HepG2 (cell line): Measurements from ENCODE around the gene MSI2. TPM values are rescaled to one million over a fixed set of nuclear protein-coding genes. Genes with fewer than 3 reads are reported as not detected.

Experiments used
- BORCS8-MEF2B ChIP-seq: sonication (generic); formaldehyde crosslinking; IDR thresholded peaks from 2 replicates; pipeline ENCODE4 v1.8.0; 2022; ENCODE audit warnings: mild to moderate bottlenecking, missing genetic modification reagents
- CENPT ChIP-seq: sonication (generic); formaldehyde crosslinking; IDR thresholded peaks from 2 replicates; pipeline ENCODE4 v1.8.0; 2022; ENCODE audit warnings: low read depth, mild to moderate bottlenecking, moderate library complexity, missing genetic modification reagents
- GFI1 ChIP-seq: sonication (generic); formaldehyde crosslinking; IDR thresholded peaks from 2 replicates; pipeline ENCODE4 v1.5.0; 2020; ENCODE audit warnings: missing genetic modification reagents, mild to moderate bottlenecking, borderline replicate concordance
- GTF2F1 ChIP-seq: fragments of 150-350 bp; IDR thresholded peaks from 2 replicates; pipeline ENCODE4 v1.6.1; 2014; ENCODE audit warnings: low read length
- HES4 ChIP-seq: sonication (generic); formaldehyde crosslinking; IDR thresholded peaks from 2 replicates; pipeline ENCODE4 v1.9.0; 2021; ENCODE audit warnings: mild to moderate bottlenecking, missing genetic modification reagents, borderline replicate concordance
- HMG20B ChIP-seq: conservative IDR thresholded peaks from 2 replicates; pipeline ENCODE4 v1.6.1; 2016; ENCODE audit warnings: missing genetic modification reagents, missing compliant biosample characterization
- ISX ChIP-seq: sonication (generic); formaldehyde crosslinking; conservative IDR thresholded peaks from 2 replicates; pipeline ENCODE4 v1.5.0; 2020; ENCODE audit warnings: missing genetic modification reagents
- NCOA2 ChIP-seq: sonication (generic); formaldehyde crosslinking; IDR thresholded peaks from 2 replicates; pipeline ENCODE4 v1.8.0; 2022; ENCODE audit warnings: inconsistent platforms
- SSRP1 ChIP-seq: IDR thresholded peaks from 2 replicates; pipeline ENCODE4 v1.6.1; 2016; ENCODE audit warnings: control low read depth
- ZNF207 ChIP-seq: fragments of 450-650 bp; IDR thresholded peaks from 2 replicates; pipeline ENCODE4 v1.6.1; 2016; ENCODE audit warnings: antibody characterized with exemption, borderline replicate concordance
- ZNF564 ChIP-seq: sonication (generic); formaldehyde crosslinking; IDR thresholded peaks from 2 replicates; pipeline ENCODE4 v1.8.1; 2023; ENCODE audit warnings: mild to moderate bottlenecking, missing genetic modification reagents
- ZNF567 ChIP-seq: sonication (generic); formaldehyde crosslinking; IDR thresholded peaks from 2 replicates; pipeline ENCODE4 v1.8.1; 2023; ENCODE audit warnings: mild to moderate bottlenecking, missing genetic modification reagents, borderline replicate concordance
- ZNF850 ChIP-seq: sonication (generic); formaldehyde crosslinking; conservative IDR thresholded peaks from 2 replicates; pipeline ENCODE4 v1.9.0; 2021; ENCODE audit warnings: mild to moderate bottlenecking, missing genetic modification reagents
- ZSCAN12 ChIP-seq: sonication (generic); formaldehyde crosslinking; IDR thresholded peaks from 2 replicates; pipeline ENCODE4 v1.9.0; 2021; ENCODE audit warnings: mild to moderate bottlenecking, missing genetic modification reagents
- polyA plus RNA-seq, 8 experiments: library from polyadenylated mRNA; depleted of rRNA in 3 of 8; stranded (reverse) in 7 of 8; unstranded in 1 of 8; fragments of >200 nt; fragmentation: Illumina TruSeq in 4 of 8; extraction: Trizol in 4 of 8; gene quantifications; 2 replicates each; pipeline versions ENCODE4 v1.2.1 to v1.2.3, GENCODE V29; 2011 to 2016; ENCODE audit warnings: low read depth in 4 of 8, missing spikeins in 1 of 8, mixed read lengths in 1 of 8; ENCODE audit not compliant: insufficient read depth in 1 of 8
- total RNA-seq, 5 experiments: library from RNA; depleted of rRNA; stranded (reverse); fragments of >200 nt; fragmentation: Illumina TruSeq; extraction: Trizol; gene quantifications; 2 replicates each; pipeline ENCODE4 v1.2.3, GENCODE V29; 2016; ENCODE audit warnings: low read depth in 1 of 5
- TF ChIP-seq, protein P1 (sequence below): sonication (generic); formaldehyde crosslinking; conservative IDR thresholded peaks from 2 replicates; pipeline ENCODE4 v1.4.0; 2020; ENCODE audit warnings: mild to moderate bottlenecking, missing genetic modification reagents, moderate library complexity
- TF ChIP-seq, protein P2 (sequence below): sonication (generic); formaldehyde crosslinking; IDR thresholded peaks from 2 replicates; pipeline ENCODE4 v1.4.0; 2020; ENCODE audit warnings: missing genetic modification reagents, mild to moderate bottlenecking, borderline replicate concordance
- TF ChIP-seq, protein P3 (sequence below): sonication (generic); formaldehyde crosslinking; IDR thresholded peaks from 2 replicates; pipeline ENCODE4 v1.4.0; 2020; ENCODE audit warnings: missing genetic modification reagents, borderline replicate concordance
- TF ChIP-seq, protein P4 (sequence below): sonication (generic); formaldehyde crosslinking; IDR thresholded peaks from 2 replicates; pipeline ENCODE4 v1.4.0; 2020; ENCODE audit warnings: missing genetic modification reagents

MSI2 gene
- total and polyA plus RNA-seq, 2 of the 13 experiments (the other 11 are each of a cell fraction or from before 2014, with no cell fraction given): 77.5 to 78.4 TPM

- TF ChIP-seq HMG20B (peak; percentile 91), ZNF207 (no peak), ZSCAN12 (CRISPR knock-in tag) (no peak), CENPT (CRISPR knock-in tag) (no peak), HES4 (no peak), NCOA2 (CRISPR knock-in tag) (peak; percentile 98), ISX (CRISPR knock-in tag) (no peak), ZNF850 (CRISPR knock-in tag) (no peak), GFI1 (CRISPR knock-in tag) (peak; percentile 92), ZNF564 (CRISPR knock-in tag) (peak; percentile 69), BORCS8-MEF2B (CRISPR knock-in tag) (peak; percentile 94), ZNF567 (CRISPR knock-in tag) (no peak), GTF2F1 (0 out of 2 replicates have a peak, but pooled peaks have one; percentile 47), SSRP1 (peak; percentile 36; the same call in 1 of the 2 replicates)
- TF ChIP-seq, protein P1, sequence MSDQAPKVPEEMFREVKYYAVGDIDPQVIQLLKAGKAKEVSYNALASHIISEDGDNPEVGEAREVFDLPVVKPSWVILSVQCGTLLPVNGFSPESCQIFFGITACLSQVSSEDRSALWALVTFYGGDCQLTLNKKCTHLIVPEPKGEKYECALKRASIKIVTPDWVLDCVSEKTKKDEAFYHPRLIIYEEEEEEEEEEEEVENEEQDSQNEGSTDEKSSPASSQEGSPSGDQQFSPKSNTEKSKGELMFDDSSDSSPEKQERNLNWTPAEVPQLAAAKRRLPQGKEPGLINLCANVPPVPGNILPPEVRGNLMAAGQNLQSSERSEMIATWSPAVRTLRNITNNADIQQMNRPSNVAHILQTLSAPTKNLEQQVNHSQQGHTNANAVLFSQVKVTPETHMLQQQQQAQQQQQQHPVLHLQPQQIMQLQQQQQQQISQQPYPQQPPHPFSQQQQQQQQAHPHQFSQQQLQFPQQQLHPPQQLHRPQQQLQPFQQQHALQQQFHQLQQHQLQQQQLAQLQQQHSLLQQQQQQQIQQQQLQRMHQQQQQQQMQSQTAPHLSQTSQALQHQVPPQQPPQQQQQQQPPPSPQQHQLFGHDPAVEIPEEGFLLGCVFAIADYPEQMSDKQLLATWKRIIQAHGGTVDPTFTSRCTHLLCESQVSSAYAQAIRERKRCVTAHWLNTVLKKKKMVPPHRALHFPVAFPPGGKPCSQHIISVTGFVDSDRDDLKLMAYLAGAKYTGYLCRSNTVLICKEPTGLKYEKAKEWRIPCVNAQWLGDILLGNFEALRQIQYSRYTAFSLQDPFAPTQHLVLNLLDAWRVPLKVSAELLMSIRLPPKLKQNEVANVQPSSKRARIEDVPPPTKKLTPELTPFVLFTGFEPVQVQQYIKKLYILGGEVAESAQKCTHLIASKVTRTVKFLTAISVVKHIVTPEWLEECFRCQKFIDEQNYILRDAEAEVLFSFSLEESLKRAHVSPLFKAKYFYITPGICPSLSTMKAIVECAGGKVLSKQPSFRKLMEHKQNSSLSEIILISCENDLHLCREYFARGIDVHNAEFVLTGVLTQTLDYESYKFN: peak; percentile 97
- TF ChIP-seq, protein P2, sequence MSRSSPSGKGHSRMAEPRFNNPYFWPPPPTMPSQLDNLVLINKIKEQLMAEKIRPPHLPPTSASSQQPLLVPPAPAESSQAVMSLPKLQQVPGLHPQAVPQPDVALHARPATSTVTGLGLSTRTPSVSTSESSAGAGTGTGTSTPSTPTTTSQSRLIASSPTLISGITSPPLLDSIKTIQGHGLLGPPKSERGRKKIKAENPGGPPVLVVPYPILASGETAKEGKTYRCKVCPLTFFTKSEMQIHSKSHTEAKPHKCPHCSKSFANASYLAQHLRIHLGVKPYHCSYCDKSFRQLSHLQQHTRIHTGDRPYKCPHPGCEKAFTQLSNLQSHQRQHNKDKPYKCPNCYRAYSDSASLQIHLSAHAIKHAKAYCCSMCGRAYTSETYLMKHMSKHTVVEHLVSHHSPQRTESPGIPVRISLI (CRISPR knock-in tag): peak; percentile 99
- TF ChIP-seq, protein P3, sequence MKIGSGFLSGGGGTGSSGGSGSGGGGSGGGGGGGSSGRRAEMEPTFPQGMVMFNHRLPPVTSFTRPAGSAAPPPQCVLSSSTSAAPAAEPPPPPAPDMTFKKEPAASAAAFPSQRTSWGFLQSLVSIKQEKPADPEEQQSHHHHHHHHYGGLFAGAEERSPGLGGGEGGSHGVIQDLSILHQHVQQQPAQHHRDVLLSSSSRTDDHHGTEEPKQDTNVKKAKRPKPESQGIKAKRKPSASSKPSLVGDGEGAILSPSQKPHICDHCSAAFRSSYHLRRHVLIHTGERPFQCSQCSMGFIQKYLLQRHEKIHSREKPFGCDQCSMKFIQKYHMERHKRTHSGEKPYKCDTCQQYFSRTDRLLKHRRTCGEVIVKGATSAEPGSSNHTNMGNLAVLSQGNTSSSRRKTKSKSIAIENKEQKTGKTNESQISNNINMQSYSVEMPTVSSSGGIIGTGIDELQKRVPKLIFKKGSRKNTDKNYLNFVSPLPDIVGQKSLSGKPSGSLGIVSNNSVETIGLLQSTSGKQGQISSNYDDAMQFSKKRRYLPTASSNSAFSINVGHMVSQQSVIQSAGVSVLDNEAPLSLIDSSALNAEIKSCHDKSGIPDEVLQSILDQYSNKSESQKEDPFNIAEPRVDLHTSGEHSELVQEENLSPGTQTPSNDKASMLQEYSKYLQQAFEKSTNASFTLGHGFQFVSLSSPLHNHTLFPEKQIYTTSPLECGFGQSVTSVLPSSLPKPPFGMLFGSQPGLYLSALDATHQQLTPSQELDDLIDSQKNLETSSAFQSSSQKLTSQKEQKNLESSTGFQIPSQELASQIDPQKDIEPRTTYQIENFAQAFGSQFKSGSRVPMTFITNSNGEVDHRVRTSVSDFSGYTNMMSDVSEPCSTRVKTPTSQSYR (CRISPR knock-in tag): peak; percentile 79; the same call in 1 of the 2 replicates
- TF ChIP-seq, protein P4, sequence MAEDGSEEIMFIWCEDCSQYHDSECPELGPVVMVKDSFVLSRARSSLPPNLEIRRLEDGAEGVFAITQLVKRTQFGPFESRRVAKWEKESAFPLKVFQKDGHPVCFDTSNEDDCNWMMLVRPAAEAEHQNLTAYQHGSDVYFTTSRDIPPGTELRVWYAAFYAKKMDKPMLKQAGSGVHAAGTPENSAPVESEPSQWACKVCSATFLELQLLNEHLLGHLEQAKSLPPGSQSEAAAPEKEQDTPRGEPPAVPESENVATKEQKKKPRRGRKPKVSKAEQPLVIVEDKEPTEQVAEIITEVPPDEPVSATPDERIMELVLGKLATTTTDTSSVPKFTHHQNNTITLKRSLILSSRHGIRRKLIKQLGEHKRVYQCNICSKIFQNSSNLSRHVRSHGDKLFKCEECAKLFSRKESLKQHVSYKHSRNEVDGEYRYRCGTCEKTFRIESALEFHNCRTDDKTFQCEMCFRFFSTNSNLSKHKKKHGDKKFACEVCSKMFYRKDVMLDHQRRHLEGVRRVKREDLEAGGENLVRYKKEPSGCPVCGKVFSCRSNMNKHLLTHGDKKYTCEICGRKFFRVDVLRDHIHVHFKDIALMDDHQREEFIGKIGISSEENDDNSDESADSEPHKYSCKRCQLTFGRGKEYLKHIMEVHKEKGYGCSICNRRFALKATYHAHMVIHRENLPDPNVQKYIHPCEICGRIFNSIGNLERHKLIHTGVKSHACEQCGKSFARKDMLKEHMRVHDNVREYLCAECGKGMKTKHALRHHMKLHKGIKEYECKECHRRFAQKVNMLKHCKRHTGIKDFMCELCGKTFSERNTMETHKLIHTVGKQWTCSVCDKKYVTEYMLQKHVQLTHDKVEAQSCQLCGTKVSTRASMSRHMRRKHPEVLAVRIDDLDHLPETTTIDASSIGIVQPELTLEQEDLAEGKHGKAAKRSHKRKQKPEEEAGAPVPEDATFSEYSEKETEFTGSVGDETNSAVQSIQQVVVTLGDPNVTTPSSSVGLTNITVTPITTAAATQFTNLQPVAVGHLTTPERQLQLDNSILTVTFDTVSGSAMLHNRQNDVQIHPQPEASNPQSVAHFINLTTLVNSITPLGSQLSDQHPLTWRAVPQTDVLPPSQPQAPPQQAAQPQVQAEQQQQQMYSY (CRISPR knock-in tag): 0 out of 2 replicates have a peak, but pooled peaks have one; percentile 48
These were observed 157.7 kb downstream of the MSI2 start (continued) for GRCh38 chr17:57413848-57414651.
